Liver (tissue), 9 donors: ENCODE results near the gene FRAS1. TPM values are rescaled to one million over a fixed set of nuclear protein-coding genes. Genes with fewer than 3 reads are reported as not detected.

Experiments used
- DNase-seq: peaks from one replicate; pipeline ENCODE4 v3.0.0-alpha.2; 2017; ENCODE audit warnings: low spot score
- H3K27ac ChIP-seq, 2 donors: one replicate each; pipeline ENCODE4 v1.7.0; 2013; ENCODE audit warnings: inconsistent platforms in 2 of 2, low read length in 2 of 2, control low read depth in 1 of 2, low read depth in 1 of 2, mild to moderate bottlenecking in 1 of 2
- H3K27me3 ChIP-seq, 4 donors: one replicate each; pipeline versions ENCODE4 v1.6.1 to v1.7.0; 2013; ENCODE audit warnings: low read length in 3 of 4, inconsistent platforms in 1 of 4, mild to moderate bottlenecking in 1 of 4, moderate library complexity in 1 of 4; ENCODE audit not compliant: control insufficient read depth in 4 of 4, insufficient read depth in 4 of 4
- H3K36me3 ChIP-seq, 4 donors: one replicate each; pipeline versions ENCODE4 v1.6.1 to v1.7.0; 2013; ENCODE audit warnings: low read length in 3 of 4, mild to moderate bottlenecking in 3 of 4, low read depth in 1 of 4, moderate library complexity in 1 of 4; ENCODE audit not compliant: control insufficient read depth in 4 of 4, insufficient read depth in 3 of 4
- H3K4me1 ChIP-seq, 4 donors: one replicate each; pipeline versions ENCODE4 v1.6.1 to v1.7.0; 2013; ENCODE audit warnings: low read length in 3 of 4, mild to moderate bottlenecking in 3 of 4, moderate library complexity in 1 of 4; ENCODE audit not compliant: control insufficient read depth in 4 of 4, insufficient read depth in 4 of 4
- H3K4me3 ChIP-seq, 3 donors: one replicate each; pipeline versions ENCODE4 v1.6.1 to v1.7.0; 2013; ENCODE audit warnings: low read length in 3 of 3, control low read depth in 1 of 3, low read depth in 1 of 3, mild to moderate bottlenecking in 1 of 3
- H3K9ac ChIP-seq, 2 donors: one replicate each; pipeline ENCODE4 v1.7.0; 2013; ENCODE audit warnings: low read length in 2 of 2, mild to moderate bottlenecking in 2 of 2, moderate library complexity in 2 of 2, control low read depth in 1 of 2, low read depth in 1 of 2
- H3K9me3 ChIP-seq, 4 donors: one replicate each; pipeline versions ENCODE4 v1.6.1 to v1.7.0; 2013; ENCODE audit warnings: low read length in 3 of 4; ENCODE audit not compliant: control insufficient read depth in 4 of 4
- EGR1 ChIP-seq, 2 donors: IDR thresholded peaks; 2 replicates each; pipeline ENCODE4 v1.6.1; 2016 to 2018; ENCODE audit warnings: antibody characterized with exemption in 2 of 2, low read depth in 2 of 2
- FOXA1 ChIP-seq: IDR thresholded peaks from 2 replicates; pipeline ENCODE4 v1.6.1; 2016; ENCODE audit warnings: antibody characterized with exemption
- FOXA2 ChIP-seq: IDR thresholded peaks from 2 replicates; pipeline ENCODE4 v1.6.1; 2016; ENCODE audit warnings: antibody characterized with exemption
- HNF4A ChIP-seq, 2 donors: conservative IDR thresholded peaks; 2 replicates each; pipeline ENCODE4 v1.6.1; 2016; ENCODE audit warnings: antibody characterized with exemption in 2 of 2, mild to moderate bottlenecking in 2 of 2
- HNF4G ChIP-seq: IDR thresholded peaks from 2 replicates; pipeline ENCODE4 v1.6.1; 2016; ENCODE audit warnings: antibody characterized with exemption
- JUND ChIP-seq, 2 donors: IDR thresholded peaks; 2 replicates each; pipeline ENCODE4 v1.6.1; 2016; ENCODE audit warnings: antibody characterized with exemption in 2 of 2
- RAD21 ChIP-seq, 2 donors: IDR thresholded peaks; 2 replicates each; pipeline ENCODE4 v1.6.1; 2016; ENCODE audit warnings: antibody characterized with exemption in 2 of 2, mild to moderate bottlenecking in 2 of 2
- REST ChIP-seq: IDR thresholded peaks from 2 replicates; pipeline ENCODE4 v1.6.1; 2016; ENCODE audit warnings: antibody characterized with exemption, mild to moderate bottlenecking
- RXRA ChIP-seq, 2 donors: IDR thresholded peaks; 2 replicates each; pipeline ENCODE4 v1.6.1; 2017 to 2018; ENCODE audit warnings: antibody characterized with exemption in 2 of 2, mild to moderate bottlenecking in 1 of 2
- SP1 ChIP-seq: IDR thresholded peaks from 2 replicates; pipeline ENCODE4 v1.6.1; 2018; ENCODE audit warnings: antibody characterized with exemption, mild to moderate bottlenecking
- TAF1 ChIP-seq: conservative IDR thresholded peaks from 2 replicates; pipeline ENCODE4 v1.6.1; 2016; ENCODE audit warnings: antibody characterized with exemption, mild to moderate bottlenecking
- YY1 ChIP-seq: IDR thresholded peaks from 2 replicates; pipeline ENCODE4 v1.6.1; 2016; ENCODE audit warnings: antibody characterized with exemption, mild to moderate bottlenecking
- WGBS: extraction: QIAGEN DNeasy Blood & Tissue Kit; methylation state at CpG from one replicate; pipeline ENCODE4 v1.1.7; 2013; 5-methylcytosine and 5-hydroxymethylcytosine counted together
- polyA plus RNA-seq, 2 donors: library from polyadenylated mRNA; stranded (reverse) in 1 of 2; unstranded in 1 of 2; fragments of 200-250 nt in 1 of 2; fragments of >200 nt in 1 of 2; fragmentation: Nextera tagmentation in 1 of 2; extraction: Ambion mirVana in 1 of 2; gene quantifications; one replicate each; pipeline versions ENCODE4 v1.2.1 to v1.2.3, GENCODE V29; 2013 to 2015
- total RNA-seq, 2 donors: library from RNA; depleted of rRNA; stranded (reverse); fragments of >200 nt; gene quantifications; one replicate each; pipeline ENCODE4 v1.2.3, GENCODE V29; 2014
- TF ChIP-seq, protein P1 (sequence below): IDR thresholded peaks from 2 replicates; pipeline ENCODE4 v1.6.1; 2016; ENCODE audit warnings: antibody characterized with exemption
- TF ChIP-seq, protein P2 (sequence below): IDR thresholded peaks from 2 replicates; pipeline ENCODE4 v1.6.1; 2016; ENCODE audit warnings: antibody characterized with exemption
- TF ChIP-seq, protein P3 (sequence below): IDR thresholded peaks from 2 replicates; pipeline ENCODE4 v1.6.1; 2016; ENCODE audit warnings: antibody characterized with exemption
- TF ChIP-seq, protein P4 (sequence below): fragments of 150-350 bp; IDR thresholded peaks from 2 replicates; pipeline ENCODE4 v1.5.1; 2017; ENCODE audit warnings: improper control_type of control experiment, low read depth, low read length; ENCODE audit not compliant: missing input control
- donor health status: healthy.
- donor health status: healthy.
- donor health status: healthy.
- donor health status: healthy.
- donor health status: healthy.

FRAS1 gene
- total and polyA plus RNA-seq, 4 donors, result 0.08 to 6.0 (median 1.1) TPM

DNA sequence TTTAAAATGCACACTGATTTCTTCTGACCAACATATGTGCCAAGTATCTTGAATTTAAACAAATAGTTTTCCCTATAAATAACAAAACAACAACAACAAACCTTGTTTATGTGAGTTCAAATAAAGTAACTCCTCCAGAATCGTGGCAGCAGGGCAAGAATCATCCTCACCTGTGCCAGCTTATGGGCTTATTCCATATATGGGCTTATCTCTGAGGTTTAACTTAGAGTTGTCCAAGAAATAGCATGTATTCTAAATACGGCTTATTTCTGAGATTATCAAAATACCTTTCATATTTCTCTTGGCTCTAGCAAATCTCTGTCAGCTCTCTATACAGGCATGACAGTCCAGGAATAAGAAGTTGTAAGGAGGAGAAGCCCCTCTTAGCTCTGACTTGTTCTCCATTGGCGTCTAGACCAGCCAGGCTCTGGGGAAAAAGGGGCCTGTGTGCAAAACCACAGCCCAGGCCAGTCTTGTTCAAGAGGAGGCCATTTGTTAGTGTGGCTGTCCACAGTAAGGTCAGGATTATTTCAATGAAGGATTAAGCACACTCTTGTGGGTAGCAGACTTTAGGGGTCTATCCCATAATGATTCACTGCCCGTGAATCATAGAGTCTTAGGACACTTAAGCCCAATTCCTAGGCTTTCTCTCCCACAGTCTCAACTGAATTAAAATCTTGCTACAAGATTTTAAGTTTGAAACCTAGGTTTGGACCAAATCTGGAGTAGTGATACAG, 63.2 kb downstream of the FRAS1 start:
- H3K9me3 ChIP-seq, result no peaks in the 10 kb centered on the region
- no peak for TF ChIP-seq RAD21 (IDR thresholded peaks at IDR 0.05)
- no peak for TF ChIP-seq FOXA1
- TF ChIP-seq, protein P1, sequence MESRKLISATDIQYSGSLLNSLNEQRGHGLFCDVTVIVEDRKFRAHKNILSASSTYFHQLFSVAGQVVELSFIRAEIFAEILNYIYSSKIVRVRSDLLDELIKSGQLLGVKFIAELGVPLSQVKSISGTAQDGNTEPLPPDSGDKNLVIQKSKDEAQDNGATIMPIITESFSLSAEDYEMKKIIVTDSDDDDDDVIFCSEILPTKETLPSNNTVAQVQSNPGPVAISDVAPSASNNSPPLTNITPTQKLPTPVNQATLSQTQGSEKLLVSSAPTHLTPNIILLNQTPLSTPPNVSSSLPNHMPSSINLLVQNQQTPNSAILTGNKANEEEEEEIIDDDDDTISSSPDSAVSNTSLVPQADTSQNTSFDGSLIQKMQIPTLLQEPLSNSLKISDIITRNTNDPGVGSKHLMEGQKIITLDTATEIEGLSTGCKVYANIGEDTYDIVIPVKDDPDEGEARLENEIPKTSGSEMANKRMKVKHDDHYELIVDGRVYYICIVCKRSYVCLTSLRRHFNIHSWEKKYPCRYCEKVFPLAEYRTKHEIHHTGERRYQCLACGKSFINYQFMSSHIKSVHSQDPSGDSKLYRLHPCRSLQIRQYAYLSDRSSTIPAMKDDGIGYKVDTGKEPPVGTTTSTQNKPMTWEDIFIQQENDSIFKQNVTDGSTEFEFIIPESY, result no peak
- no peak for TF ChIP-seq YY1
- TF ChIP-seq TAF1, result no peak
- no peak for TF ChIP-seq HNF4A (conservative IDR thresholded peaks at IDR 0.05)
- no peak for TF ChIP-seq REST
- TF ChIP-seq JUND (IDR thresholded peaks at IDR 0.05), result no peak
- TF ChIP-seq, protein P2, sequence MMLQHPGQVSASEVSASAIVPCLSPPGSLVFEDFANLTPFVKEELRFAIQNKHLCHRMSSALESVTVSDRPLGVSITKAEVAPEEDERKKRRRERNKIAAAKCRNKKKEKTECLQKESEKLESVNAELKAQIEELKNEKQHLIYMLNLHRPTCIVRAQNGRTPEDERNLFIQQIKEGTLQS, result no peak
- TF ChIP-seq RXRA (IDR thresholded peaks at IDR 0.05), result no peak
- TF ChIP-seq EGR1 (IDR thresholded peaks at IDR 0.05; ENCODE audit: low read depth in 2 of 2), result no peak
- TF ChIP-seq FOXA2, result no peak
- no peak for TF ChIP-seq HNF4G
- H3K4me1 ChIP-seq, result no peaks in the 10 kb centered on the region
- no peak overlapping the region for H3K27ac ChIP-seq
- H3K9ac ChIP-seq, result no peak overlapping the region
- DNase-seq, result no peak
- whole genome bisulfite sequencing, result 79% methylated on average over 4 of the region's 4 CpGs
- no peak overlapping the region for H3K4me3 ChIP-seq
- H3K36me3 ChIP-seq, result no peaks in the 10 kb centered on the region
- H3K27me3 ChIP-seq, result peaks cover 0 to 3% (median 0%) of the 10 kb centered on the region in 4 donors

GRCh38 chr4:78121338-78121904, 64.3 kb downstream of the FRAS1 start:
- no peak overlapping the region for H3K27ac ChIP-seq
- no peak for DNase-seq
- 80% methylated on average over 4 of the region's 4 CpGs for WGBS
- TF ChIP-seq RXRA (IDR thresholded peaks at IDR 0.05), result no peak
- no peak for TF ChIP-seq TAF1
- TF ChIP-seq, protein P1, result no peak
- TF ChIP-seq, protein P3, sequence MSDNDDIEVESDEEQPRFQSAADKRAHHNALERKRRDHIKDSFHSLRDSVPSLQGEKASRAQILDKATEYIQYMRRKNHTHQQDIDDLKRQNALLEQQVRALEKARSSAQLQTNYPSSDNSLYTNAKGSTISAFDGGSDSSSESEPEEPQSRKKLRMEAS, result no peak
- no peak for TF ChIP-seq FOXA1
- no peak for TF ChIP-seq JUND (IDR thresholded peaks at IDR 0.05)
- TF ChIP-seq RAD21 (IDR thresholded peaks at IDR 0.05), result no peak
- TF ChIP-seq, protein P4, sequence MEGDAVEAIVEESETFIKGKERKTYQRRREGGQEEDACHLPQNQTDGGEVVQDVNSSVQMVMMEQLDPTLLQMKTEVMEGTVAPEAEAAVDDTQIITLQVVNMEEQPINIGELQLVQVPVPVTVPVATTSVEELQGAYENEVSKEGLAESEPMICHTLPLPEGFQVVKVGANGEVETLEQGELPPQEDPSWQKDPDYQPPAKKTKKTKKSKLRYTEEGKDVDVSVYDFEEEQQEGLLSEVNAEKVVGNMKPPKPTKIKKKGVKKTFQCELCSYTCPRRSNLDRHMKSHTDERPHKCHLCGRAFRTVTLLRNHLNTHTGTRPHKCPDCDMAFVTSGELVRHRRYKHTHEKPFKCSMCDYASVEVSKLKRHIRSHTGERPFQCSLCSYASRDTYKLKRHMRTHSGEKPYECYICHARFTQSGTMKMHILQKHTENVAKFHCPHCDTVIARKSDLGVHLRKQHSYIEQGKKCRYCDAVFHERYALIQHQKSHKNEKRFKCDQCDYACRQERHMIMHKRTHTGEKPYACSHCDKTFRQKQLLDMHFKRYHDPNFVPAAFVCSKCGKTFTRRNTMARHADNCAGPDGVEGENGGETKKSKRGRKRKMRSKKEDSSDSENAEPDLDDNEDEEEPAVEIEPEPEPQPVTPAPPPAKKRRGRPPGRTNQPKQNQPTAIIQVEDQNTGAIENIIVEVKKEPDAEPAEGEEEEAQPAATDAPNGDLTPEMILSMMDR, result no peak
- no peak for TF ChIP-seq HNF4A (conservative IDR thresholded peaks at IDR 0.05)
- no peak for TF ChIP-seq EGR1 (IDR thresholded peaks at IDR 0.05; ENCODE audit: low read depth in 2 of 2)
- TF ChIP-seq REST, result no peak
- TF ChIP-seq YY1, result no peak
- TF ChIP-seq SP1, result no peak
- no peak for TF ChIP-seq FOXA2

More at GRCh38 chr4:78121338-78121904, 64.3 kb downstream of the FRAS1 start:
- Histone ChIP-seq H3K36me3 (no peaks in the 10 kb centered on the region), H3K4me3 (no peak overlapping the region), H3K27me3 (peaks cover 0 to 3% (median 0%) of the 10 kb centered on the region in 4 donors), H3K4me1 (no peaks in the 10 kb centered on the region), H3K9ac (no peak overlapping the region), H3K9me3 (no peaks in the 10 kb centered on the region)
